Right lobe of liver (tissue), 6 donors: ENCODE results near the gene KCNA3. TPM values are rescaled to one million over a fixed set of nuclear protein-coding genes. Genes with fewer than 3 reads are reported as not detected.

ENCODE experiments used
- ATAC-seq, 4 donors: fragments of 200-7000 bp; cut with Tn5 transposase; one replicate each; pipeline ENCODE4 v1.9.1; 2020; ENCODE audit warnings: mild to moderate bottlenecking in 4 of 4, moderate library complexity in 4 of 4
- DNase-seq, 3 donors: peaks; one replicate each; pipeline ENCODE4 v3.0.0-alpha.2; 2020
- H3K27ac ChIP-seq, 3 donors: fragments of 200-600 bp; one replicate each; pipeline ENCODE4 v1.8.0; 2022
- H3K27me3 ChIP-seq, 2 donors: fragments of 200-600 bp; one replicate each; pipeline ENCODE4 v1.8.0; 2022
- H3K36me3 ChIP-seq, 4 donors: fragments of 200-600 bp; sonication (generic) in 1 of 4; one replicate each; pipeline versions ENCODE4 v1.5.1 to v1.8.0; 2017 to 2022; ENCODE audit warnings: control low read depth in 1 of 4
- H3K4me1 ChIP-seq, 4 donors: fragments of 200-600 bp; sonication (generic) in 1 of 4; one replicate each; pipeline versions ENCODE4 v1.5.1 to v1.8.0; 2017 to 2022; ENCODE audit warnings: control low read depth in 1 of 4
- H3K4me3 ChIP-seq, 3 donors: fragments of 200-600 bp; one replicate each; pipeline ENCODE4 v1.8.0; 2022
- H3K9me3 ChIP-seq, 4 donors: fragments of 200-600 bp; sonication (generic) in 1 of 4; one replicate each; pipeline versions ENCODE4 v1.5.1 to v1.8.0; 2017 to 2022; ENCODE audit warnings: control low read depth in 1 of 4
- CTCF ChIP-seq, 4 donors: fragments of 200-600 bp in 3 of 4; fragments of 450-650 bp in 1 of 4; IDR thresholded peaks; one replicate each; pipeline versions ENCODE4 v1.5.1 to v1.8.0; 2016 to 2022; ENCODE audit warnings: antibody characterized with exemption in 4 of 4, mild to moderate bottlenecking in 2 of 4
- POLR2A ChIP-seq: fragments of 450-650 bp; IDR thresholded peaks from one replicate; pipeline ENCODE4 v1.6.1; 2017; ENCODE audit warnings: antibody characterized with exemption, mild to moderate bottlenecking
- WGBS: methylation state at CpG from one replicate; pipeline ENCODE4 v1.1.6; 2018; ENCODE audit warnings: low coverage, low lambda C conversion rate; ENCODE audit not compliant: insufficient coverage; ENCODE audit errors: missing lambda C conversion rate; 5-methylcytosine and 5-hydroxymethylcytosine counted together
- intact Hi-C, 2 donors: fragments of 100-400 bp; cut with DNase I; formaldehyde crosslinking; loops; one replicate each; pipeline versions ENCODE4 v1.11.2 to v1.14.1; 2022
- total RNA-seq, 6 experiments: library from RNA; depleted of rRNA in 2 of 6; stranded (reverse); fragments of >200 nt in 2 of 6; fragmentation: NEBNext Ultra II Directional in 3 of 6; extraction: Animal tissue kit (Norgen Biotek cat#: 25700) in 3 of 6; gene quantifications; one replicate each; pipeline versions ENCODE4 v1.1.0 to v1.2.4, GENCODE V29; 2016 to 2023
- donor health status: DM: no; HTN: yes; CAD: no.
- donor health status: DM: no; HTN: no; CAD: no.
- donor health status: DM: no; HTN: no; CAD: no.
- donor health status: DM: no; HTN: yes; CAD: no.
- donor health status: DM: no; HTN: yes; CAD: no.

The KCNA3 gene
- total RNA-seq, 6 experiments from 2014 or later = 0.09 to 1.2 (median 0.45) TPM

- H3K4me1 ChIP-seq = no peaks in the 10 kb centered on the region
- no peak overlapping the region for H3K4me3 ChIP-seq
- ATAC-seq (peak; percentile 52 to 84 (median 64)), DNase-seq (no peak)
- intact Hi-C loops = no loop called here
- no peaks in the 10 kb centered on the region for H3K9me3 ChIP-seq
- no peak for TF ChIP-seq POLR2A
- TF ChIP-seq CTCF (IDR thresholded peaks at IDR 0.05) = no peak
- H3K27me3 ChIP-seq = no peaks in the 10 kb centered on the region
- no peaks in the 10 kb centered on the region for H3K36me3 ChIP-seq
- H3K27ac ChIP-seq = no peak overlapping the region
These were observed 22.1 kb upstream of the KCNA3 start for GRCh38 chr1:110696818-110697217.

DNA sequence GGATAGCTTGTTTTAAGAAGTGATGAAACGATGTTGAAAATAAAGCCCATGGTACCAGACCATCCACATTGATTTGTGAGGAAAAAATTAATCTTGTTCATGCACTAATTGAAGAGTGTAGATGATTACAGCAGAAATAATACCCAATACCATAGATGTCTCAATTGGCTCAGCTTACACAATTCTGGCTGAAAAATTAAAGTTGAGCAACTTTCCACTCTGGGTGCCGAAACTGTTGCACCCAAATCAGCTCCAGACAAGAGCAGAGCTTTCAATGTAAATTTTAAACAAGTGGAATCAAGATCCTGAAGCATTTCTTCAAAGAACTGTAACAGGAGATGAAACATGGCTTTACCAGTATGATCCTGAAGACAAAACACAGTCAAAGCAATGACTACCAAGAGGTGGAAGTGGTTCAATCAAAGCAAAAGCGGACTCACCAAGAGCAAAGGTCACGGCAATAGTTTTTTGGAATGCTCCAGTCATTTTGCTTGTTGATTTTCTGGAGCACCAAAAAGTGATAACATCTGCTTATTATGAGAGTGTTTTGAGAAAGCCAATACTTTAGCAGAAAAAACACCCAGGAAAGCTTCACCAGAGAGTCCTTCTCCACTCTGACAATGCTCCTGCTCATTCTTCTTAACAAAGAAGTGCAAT is 16.1 kb upstream of the KCNA3 start:
- DNase-seq (no peak), ATAC-seq (no peak)
- Histone ChIP-seq H3K4me3 (no peak overlapping the region), H3K4me1 (no peaks in the 10 kb centered on the region), H3K27ac (no peak overlapping the region), H3K9me3 (no peaks in the 10 kb centered on the region), H3K27me3 (no peaks in the 10 kb centered on the region), H3K36me3 (no peaks in the 10 kb centered on the region)
- TF ChIP-seq POLR2A = no peak
- no peak for TF ChIP-seq CTCF (IDR thresholded peaks at IDR 0.05)
- intact Hi-C loops = no loop called here
- 50% methylated on average over 4 of the region's 4 CpGs for WGBS

DNA sequence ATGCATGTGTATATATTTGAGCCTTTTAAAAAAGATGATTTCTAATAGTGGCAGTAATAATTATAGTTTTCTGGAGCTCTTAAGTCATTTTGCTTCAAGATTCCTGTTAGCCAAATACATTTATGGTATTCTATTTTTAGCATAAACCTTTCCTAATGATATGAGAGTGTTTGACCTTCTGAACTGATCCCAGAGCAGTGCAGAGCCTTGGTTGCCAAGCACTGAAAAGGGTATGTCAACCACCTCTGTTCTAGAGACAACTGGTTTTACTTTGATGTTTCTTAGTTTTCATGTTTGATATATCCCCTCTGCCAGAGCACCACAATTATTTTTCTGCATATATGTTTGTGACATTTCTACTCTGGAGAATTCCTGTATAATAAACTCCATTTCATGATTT is 15.1 kb upstream of the KCNA3 start:
- Histone ChIP-seq H3K27ac (no peak overlapping the region), H3K27me3 (no peaks in the 10 kb centered on the region), H3K4me3 (no peak overlapping the region), H3K4me1 (no peaks in the 10 kb centered on the region), H3K36me3 (no peaks in the 10 kb centered on the region), H3K9me3 (no peaks in the 10 kb centered on the region)
- ATAC-seq (no peak), DNase-seq (no peak)
- intact Hi-C loops = no loop called here
- no peak for TF ChIP-seq POLR2A
- no peak for TF ChIP-seq CTCF (IDR thresholded peaks at IDR 0.05)

DNA sequence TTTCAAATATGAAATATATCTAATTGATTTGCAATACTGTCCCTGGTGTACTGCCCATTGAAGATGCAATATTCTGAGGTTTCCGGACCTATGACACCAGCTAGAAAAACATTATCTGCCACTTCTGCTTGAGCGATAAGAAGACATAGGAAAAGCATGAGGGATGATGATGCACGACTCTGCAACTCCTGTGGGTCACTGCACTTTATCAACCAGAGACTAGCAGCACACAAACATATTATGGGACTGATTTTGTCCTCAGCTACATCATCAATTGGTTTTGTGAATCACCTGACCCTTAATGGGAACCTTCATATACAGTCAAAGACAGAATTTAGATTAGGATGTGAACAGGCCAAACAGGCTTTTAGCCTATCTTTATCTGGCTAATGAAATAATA is 13.8 kb upstream of the KCNA3 start:
- DNase-seq (no peak), ATAC-seq (no peak)
- TF ChIP-seq CTCF (IDR thresholded peaks at IDR 0.05) (no peak), POLR2A (no peak)
- H3K27me3 ChIP-seq = no peaks in the 10 kb centered on the region
- H3K27ac ChIP-seq = no peak overlapping the region
- no peaks in the 10 kb centered on the region for H3K36me3 ChIP-seq
- H3K4me1 ChIP-seq = no peaks in the 10 kb centered on the region
- no peak overlapping the region for H3K4me3 ChIP-seq
- 51% methylated on average over 3 of the region's 3 CpGs for WGBS
- intact Hi-C loops = no loop called here
- H3K9me3 ChIP-seq = no peaks in the 10 kb centered on the region

DNA sequence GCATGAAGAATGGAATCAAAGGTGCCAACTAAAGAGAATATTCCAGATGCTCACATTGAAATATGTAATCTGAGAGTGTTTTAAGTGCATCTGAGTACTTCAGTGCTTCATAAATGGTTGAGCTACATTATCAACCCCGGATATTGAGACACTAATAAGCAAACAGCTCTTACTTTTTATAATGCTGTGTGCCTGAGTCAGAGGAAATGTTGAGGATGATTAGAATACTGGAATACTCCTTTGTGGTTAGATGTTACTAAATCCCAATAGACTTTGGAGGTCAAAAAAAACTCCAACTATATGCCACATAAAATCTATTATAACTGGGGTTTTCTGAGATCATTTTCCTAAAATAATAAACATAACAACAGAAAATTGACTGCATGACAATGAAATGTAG is 12.5 kb upstream of the KCNA3 start:
- intact Hi-C loops = no loop called here
- H3K4me1 ChIP-seq = no peaks in the 10 kb centered on the region
- no peak overlapping the region for H3K27ac ChIP-seq
- no peak for ATAC-seq
- 75% methylated on average over 1 of the region's 1 CpG for WGBS
- no peaks in the 10 kb centered on the region for H3K27me3 ChIP-seq
- TF ChIP-seq CTCF (IDR thresholded peaks at IDR 0.05) (no peak), POLR2A (no peak)
- no peak for DNase-seq
- H3K4me3 ChIP-seq = no peak overlapping the region
- no peaks in the 10 kb centered on the region for H3K36me3 ChIP-seq
- no peaks in the 10 kb centered on the region for H3K9me3 ChIP-seq
